ENCODE results near the gene SH3BGRL2.

The SH3BGRL2 gene

GRCh38 chr6:79707621-79708020 is 76.5 kb downstream of the SH3BGRL2 start:
- Histone ChIP-seq H3K27ac (replicated peaks) (no peak overlapping the region), H3K4me3 (replicated peaks; ENCODE audit: insufficient read depth, low read length) (no peak overlapping the region), H3K27me3 (ENCODE audit: insufficient read depth, poor library complexity, severe bottlenecking) (no peaks in the 10 kb centered on the region)
- TF ChIP-seq CTCF (IDR thresholded peaks at IDR 0.05; ENCODE audit: insufficient read depth, low read length) = no peak
- TF ChIP-seq GABPA (IDR thresholded peaks at IDR 0.05; ENCODE audit: low read depth) = no peak
- TF ChIP-seq POLR2AphosphoS5 (IDR thresholded peaks at IDR 0.05; ENCODE audit: low read depth) = no peak
- TF ChIP-seq REST (IDR thresholded peaks at IDR 0.05; ENCODE audit: insufficient replicate concordance, low read depth) = no peak
- TF ChIP-seq SPI1 (IDR thresholded peaks at IDR 0.05; ENCODE audit: borderline replicate concordance, low read depth) = no peak
- no peak for DNase-seq (ENCODE audit: low read depth in 1 of 2, low spot score in 1 of 2)

- TF ChIP-seq GABPA (IDR thresholded peaks at IDR 0.05; ENCODE audit: low read depth) (no peak), REST (IDR thresholded peaks at IDR 0.05; ENCODE audit: insufficient replicate concordance, low read depth) (no peak), CTCF (IDR thresholded peaks at IDR 0.05; ENCODE audit: insufficient read depth, low read length) (no peak), SPI1 (IDR thresholded peaks at IDR 0.05; ENCODE audit: borderline replicate concordance, low read depth) (no peak), POLR2AphosphoS5 (IDR thresholded peaks at IDR 0.05; ENCODE audit: low read depth) (no peak)
- H3K27me3 ChIP-seq (ENCODE audit: insufficient read depth, poor library complexity, severe bottlenecking) = no peaks in the 10 kb centered on the region
- DNase-seq (ENCODE audit: low read depth in 1 of 2, low spot score in 1 of 2) = no peak
- H3K27ac ChIP-seq (replicated peaks) = no peak overlapping the region
- H3K4me3 ChIP-seq (replicated peaks; ENCODE audit: insufficient read depth, low read length) = no peak overlapping the region
Measured at GRCh38 chr6:79708095-79708791, 77.1 kb downstream of the SH3BGRL2 start.

- Histone ChIP-seq H3K27ac (replicated peaks) (no peak overlapping the region), H3K4me3 (replicated peaks; ENCODE audit: insufficient read depth, low read length) (no peak overlapping the region), H3K27me3 (ENCODE audit: insufficient read depth, poor library complexity, severe bottlenecking) (no peaks in the 10 kb centered on the region)
- TF ChIP-seq SPI1 (IDR thresholded peaks at IDR 0.05; ENCODE audit: borderline replicate concordance, low read depth) (no peak), CTCF (IDR thresholded peaks at IDR 0.05; ENCODE audit: insufficient read depth, low read length) (no peak), REST (IDR thresholded peaks at IDR 0.05; ENCODE audit: insufficient replicate concordance, low read depth) (no peak), GABPA (IDR thresholded peaks at IDR 0.05; ENCODE audit: low read depth) (no peak), POLR2AphosphoS5 (IDR thresholded peaks at IDR 0.05; ENCODE audit: low read depth) (no peak)
- no peak for DNase-seq (ENCODE audit: low read depth in 1 of 2, low spot score in 1 of 2)
Measured at GRCh38 chr6:79710127-79710526, 79.0 kb downstream of the SH3BGRL2 start.
